ENCODE data around the gene SPRY4. TPM values are rescaled to one million over a fixed set of nuclear protein-coding genes. Genes with fewer than 3 reads are reported as not detected.
"Not testable (repeated sequence)": the region's sequence is repeated elsewhere in the genome, so short reads cannot be mapped to it uniquely, and the experiment has no call there.

Gene SPRY4
- total RNA-seq: 1 to 10 TPM in 1 of 2 donors, under 1 TPM in 1; 0.71 to 1.1 TPM

DNA sequence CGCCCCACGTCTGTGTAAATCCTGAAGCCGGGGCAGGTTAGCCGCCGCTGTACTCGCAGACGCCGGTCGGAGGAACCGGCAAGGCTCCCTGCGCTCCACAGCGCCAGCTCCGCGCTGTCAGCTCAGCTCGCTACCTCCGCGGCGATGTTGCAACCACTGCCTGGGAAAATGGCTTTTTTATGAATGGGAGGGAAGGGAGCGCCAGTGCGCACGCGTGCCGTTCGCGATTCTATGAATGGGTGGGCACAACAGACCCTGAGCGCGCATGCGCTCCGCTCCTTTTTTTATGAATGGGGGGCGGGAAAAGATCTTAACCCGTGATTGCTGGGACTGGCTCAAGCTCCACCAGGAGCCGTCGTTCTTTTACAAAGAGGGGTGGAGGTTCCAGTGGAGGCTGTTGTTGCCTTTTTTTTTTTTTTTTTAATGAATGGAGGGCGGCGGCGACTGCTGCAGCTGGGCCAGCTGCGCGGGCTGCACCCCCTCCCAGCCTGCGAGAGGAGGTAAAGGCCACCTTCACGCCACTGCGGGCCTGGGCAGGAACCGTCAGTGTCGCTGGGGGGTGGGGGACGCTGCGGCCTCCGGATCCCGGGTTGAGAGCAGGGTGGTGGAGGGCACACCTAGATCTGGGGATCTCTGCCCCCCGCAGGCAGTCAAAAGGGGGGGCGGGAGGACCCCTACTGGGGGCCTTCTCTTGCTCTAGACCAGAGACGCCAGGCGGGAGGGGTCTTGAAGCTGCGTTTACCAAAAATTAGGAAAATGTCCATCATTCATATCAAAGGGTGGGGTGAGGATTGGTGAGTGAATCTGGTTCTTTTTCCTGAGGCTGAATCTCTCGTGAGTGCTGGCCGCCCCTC, at the start of gene SPRY4:
SPRY4 (minus strand) TSS at position 151 of the 854 bp plus-strand sequence. CDS start 9,913 bp downstream, outside the sequence.
- peak within 1 kb of the TSS; percentile 86 for H3K4me3 Mint-ChIP-seq
- H3K9me3 Mint-ChIP-seq: no peaks in the 10 kb centered on the region
- ATAC-seq (replicated peaks): peak; percentile 89
- H3K36me3 Mint-ChIP-seq (ENCODE audit: low read depth): no peaks in the 10 kb centered on the region
- H3K27ac Mint-ChIP-seq: peak within 1 kb of the TSS; percentile 70
- peaks cover 37% of the 10 kb centered on the region for H3K27me3 Mint-ChIP-seq
- H3K4me1 Mint-ChIP-seq: peaks cover 7% of the 10 kb centered on the region

DNA sequence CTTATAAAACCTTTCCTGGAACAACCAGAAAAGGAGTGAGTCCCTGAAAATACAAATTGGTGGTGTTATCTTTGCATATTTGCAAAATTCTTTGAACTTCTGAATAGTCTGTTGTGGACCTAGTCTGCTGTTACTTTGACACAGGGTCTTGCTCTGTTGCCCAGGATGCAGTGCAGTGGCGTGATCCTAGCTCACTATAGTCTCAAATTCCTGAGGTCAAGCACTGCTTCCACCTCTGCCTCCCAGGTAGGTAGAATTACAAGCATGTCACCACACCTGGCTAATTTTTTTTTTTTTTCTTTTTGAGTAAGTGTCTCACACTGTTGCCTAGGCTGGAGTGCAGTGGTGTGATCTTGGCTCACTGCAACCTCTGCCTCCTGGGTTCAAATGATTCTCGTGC, 43.7 kb upstream of the SPRY4 start:
- H3K4me1 Mint-ChIP-seq: peaks cover 6% of the 10 kb centered on the region
- ATAC-seq (replicated peaks): no peak
- H3K9me3 Mint-ChIP-seq: no peaks in the 10 kb centered on the region
- no peak overlapping the region for H3K4me3 Mint-ChIP-seq
- H3K36me3 Mint-ChIP-seq (ENCODE audit: low read depth): no peaks in the 10 kb centered on the region
- H3K27me3 Mint-ChIP-seq: no peaks in the 10 kb centered on the region
- H3K27ac Mint-ChIP-seq: no peak overlapping the region

DNA sequence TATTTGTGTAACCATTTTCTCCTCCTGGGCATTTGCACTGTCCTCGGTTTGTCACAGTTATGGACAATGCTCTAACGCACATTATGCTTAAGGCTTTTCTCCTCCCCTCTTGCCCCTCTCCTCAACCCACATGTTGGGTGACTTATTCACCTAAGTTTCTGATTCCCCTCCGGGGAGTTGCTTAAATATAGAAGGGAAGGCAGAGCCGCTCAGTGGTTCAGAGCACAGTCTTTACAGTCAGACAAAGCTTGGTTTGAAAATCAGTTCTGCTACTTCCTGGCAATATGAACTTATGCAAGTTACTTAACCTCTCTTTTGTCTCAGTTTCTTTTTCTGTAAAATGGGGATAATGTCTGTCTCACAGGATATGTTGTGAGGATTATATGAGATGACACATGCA, 41.2 kb upstream of the SPRY4 start:
- Mint-ChIP-seq H3K27me3 (no peaks in the 10 kb centered on the region), H3K4me3 (no peak overlapping the region), H3K4me1 (peaks cover 6% of the 10 kb centered on the region), H3K27ac (no peak overlapping the region), H3K36me3 (ENCODE audit: low read depth) (no peaks in the 10 kb centered on the region), H3K9me3 (no peaks in the 10 kb centered on the region)
- ATAC-seq (replicated peaks): peak; percentile 24

GRCh38 chr5:142364251-142365145, 39.7 kb upstream of the SPRY4 start:
- H3K27ac Mint-ChIP-seq: peak overlapping the region; percentile 37
- H3K27me3 Mint-ChIP-seq: no peaks in the 10 kb centered on the region
- no peaks in the 10 kb centered on the region for H3K36me3 Mint-ChIP-seq (ENCODE audit: low read depth)
- no peaks in the 10 kb centered on the region for H3K9me3 Mint-ChIP-seq
- peaks cover 17% of the 10 kb centered on the region for H3K4me1 Mint-ChIP-seq
- ATAC-seq (replicated peaks): no peak
- no peak overlapping the region for H3K4me3 Mint-ChIP-seq

DNA sequence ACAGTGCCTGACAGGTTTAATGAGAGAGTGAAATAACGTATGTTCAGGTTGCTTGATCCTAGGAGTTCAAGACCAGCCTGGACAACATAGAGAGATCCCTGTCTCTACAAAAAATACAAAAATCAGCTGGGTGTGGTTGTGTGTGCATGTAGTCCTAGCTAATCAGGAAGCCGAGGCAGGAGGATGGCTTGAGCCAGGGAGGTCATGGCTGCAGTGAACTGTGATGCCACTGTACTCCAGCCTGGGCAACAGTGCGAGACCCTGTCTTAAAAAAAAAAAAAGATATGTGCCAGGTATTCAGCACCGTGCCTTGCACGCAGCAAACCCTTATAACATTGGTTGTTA, 38.8 kb upstream of the SPRY4 start:
- Mint-ChIP-seq H3K4me1 (peaks cover 17% of the 10 kb centered on the region), H3K27ac (no peak overlapping the region), H3K27me3 (no peaks in the 10 kb centered on the region), H3K9me3 (no peaks in the 10 kb centered on the region), H3K4me3 (no peak overlapping the region), H3K36me3 (ENCODE audit: low read depth) (no peaks in the 10 kb centered on the region)
- ATAC-seq (replicated peaks): no peak

DNA sequence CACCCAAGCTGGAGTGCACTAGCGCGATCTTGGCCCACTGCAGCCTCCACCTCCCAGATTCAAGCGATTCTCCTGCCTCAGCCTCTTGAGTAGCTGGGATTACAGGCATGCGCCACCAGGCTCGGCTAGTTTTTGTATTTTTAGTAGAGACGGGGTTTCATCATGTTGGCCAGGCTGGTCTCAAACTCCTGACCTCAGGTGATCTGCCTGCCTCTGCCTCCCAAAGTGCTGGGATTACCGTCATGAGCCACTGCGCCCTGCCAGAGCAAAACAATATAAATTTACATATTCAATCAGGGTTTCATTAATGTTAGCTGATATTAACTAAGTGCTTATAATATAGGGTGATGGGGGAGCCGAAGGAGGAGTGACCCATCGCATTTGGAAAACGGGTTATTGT, 37.4 kb upstream of the SPRY4 start:
- not testable (repeated sequence) for H3K36me3 Mint-ChIP-seq (ENCODE audit: low read depth); H3K4me3 Mint-ChIP-seq; ATAC-seq (replicated peaks); H3K27ac Mint-ChIP-seq; H3K9me3 Mint-ChIP-seq; H3K27me3 Mint-ChIP-seq
- peaks cover 27% of the 10 kb centered on the region for H3K4me1 Mint-ChIP-seq

DNA sequence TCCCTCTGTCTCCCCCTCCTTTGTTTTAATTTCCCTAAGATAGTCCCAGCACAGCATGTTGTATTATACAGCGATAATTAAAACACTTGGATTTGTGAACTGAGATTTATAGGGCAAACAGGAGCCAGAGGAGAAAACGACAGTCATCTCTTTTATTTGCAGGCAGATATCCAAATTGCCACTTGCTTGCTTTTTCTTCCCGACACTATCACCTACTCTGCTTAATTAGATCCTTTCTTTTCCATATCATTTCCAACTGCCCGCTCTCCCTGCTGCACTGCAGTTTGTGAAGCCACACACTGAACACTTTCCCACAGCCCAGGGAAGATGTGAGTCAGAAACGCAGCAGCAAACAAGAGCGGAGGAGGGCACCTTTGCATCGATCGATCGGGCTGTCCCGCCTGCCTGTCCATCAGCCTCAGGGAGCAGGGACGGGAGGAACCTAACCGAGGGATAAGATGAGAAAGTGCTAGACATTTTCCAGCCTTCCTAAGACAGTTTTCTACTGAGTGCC, 35.8 kb upstream of the SPRY4 start:
- Mint-ChIP-seq H3K4me3 (peak overlapping the region; percentile 17), H3K9me3 (no peaks in the 10 kb centered on the region), H3K27ac (peak overlapping the region; percentile 39), H3K27me3 (no peaks in the 10 kb centered on the region), H3K36me3 (ENCODE audit: low read depth) (no peaks in the 10 kb centered on the region), H3K4me1 (peaks cover 21% of the 10 kb centered on the region)
- ATAC-seq (replicated peaks): no peak

- H3K27me3 Mint-ChIP-seq: no peaks in the 10 kb centered on the region
- H3K4me3 Mint-ChIP-seq: peak overlapping the region; percentile 17
- H3K36me3 Mint-ChIP-seq (ENCODE audit: low read depth): no peaks in the 10 kb centered on the region
- peaks cover 21% of the 10 kb centered on the region for H3K4me1 Mint-ChIP-seq
- ATAC-seq (replicated peaks): peak; percentile 12
- peak overlapping the region; percentile 39 for H3K27ac Mint-ChIP-seq
- no peaks in the 10 kb centered on the region for H3K9me3 Mint-ChIP-seq
Measured at GRCh38 chr5:142360051-142360498, 35.3 kb upstream of the SPRY4 start.

DNA sequence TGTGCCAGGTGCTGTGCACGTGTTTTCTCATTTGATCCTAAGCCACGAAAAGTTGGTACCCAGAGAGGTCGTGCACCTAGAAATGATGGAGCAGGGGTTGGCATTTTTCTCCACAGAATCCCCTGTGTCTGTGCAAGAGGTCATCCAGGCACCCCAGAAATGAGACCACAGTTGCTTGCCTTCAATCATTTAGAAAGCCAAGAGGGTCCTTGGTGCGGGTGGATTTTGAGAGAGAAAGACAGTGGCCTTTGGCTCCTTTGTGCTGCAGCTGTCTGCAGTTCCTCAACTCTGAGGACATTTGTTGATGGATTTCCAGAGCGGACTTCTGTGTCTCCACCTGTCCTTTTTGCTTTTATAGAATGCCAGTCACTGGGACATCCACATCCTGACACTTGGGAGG, 33.8 kb upstream of the SPRY4 start:
- H3K4me3 Mint-ChIP-seq: peak overlapping the region; percentile 78
- no peaks in the 10 kb centered on the region for H3K36me3 Mint-ChIP-seq (ENCODE audit: low read depth)
- no peaks in the 10 kb centered on the region for H3K9me3 Mint-ChIP-seq
- peaks cover 26% of the 10 kb centered on the region for H3K4me1 Mint-ChIP-seq
- no peaks in the 10 kb centered on the region for H3K27me3 Mint-ChIP-seq
- H3K27ac Mint-ChIP-seq: no peak overlapping the region
- no peak for ATAC-seq (replicated peaks)

- Mint-ChIP-seq H3K27ac (peak overlapping the region; percentile 91), H3K4me3 (peak overlapping the region; percentile 78), H3K36me3 (ENCODE audit: low read depth) (no peaks in the 10 kb centered on the region), H3K27me3 (no peaks in the 10 kb centered on the region), H3K9me3 (no peaks in the 10 kb centered on the region), H3K4me1 (peaks cover 29% of the 10 kb centered on the region)
- ATAC-seq (replicated peaks): no peak
Measured at GRCh38 chr5:142358121-142358520, 33.3 kb upstream of the SPRY4 start.

GRCh38 chr5:142357469-142358090, 32.8 kb upstream of the SPRY4 start:
- peak; percentile 1 for ATAC-seq (replicated peaks)
- Mint-ChIP-seq H3K4me3 (peak overlapping the region; percentile 78), H3K36me3 (ENCODE audit: low read depth) (no peaks in the 10 kb centered on the region), H3K4me1 (peaks cover 31% of the 10 kb centered on the region), H3K27me3 (no peaks in the 10 kb centered on the region), H3K9me3 (no peaks in the 10 kb centered on the region), H3K27ac (peak overlapping the region; percentile 91)

- Mint-ChIP-seq H3K9me3 (no peaks in the 10 kb centered on the region), H3K4me1 (peaks cover 31% of the 10 kb centered on the region)
Measured at GRCh38 chr5:142356716-142357468, 32.1 kb upstream of the SPRY4 start.

DNA sequence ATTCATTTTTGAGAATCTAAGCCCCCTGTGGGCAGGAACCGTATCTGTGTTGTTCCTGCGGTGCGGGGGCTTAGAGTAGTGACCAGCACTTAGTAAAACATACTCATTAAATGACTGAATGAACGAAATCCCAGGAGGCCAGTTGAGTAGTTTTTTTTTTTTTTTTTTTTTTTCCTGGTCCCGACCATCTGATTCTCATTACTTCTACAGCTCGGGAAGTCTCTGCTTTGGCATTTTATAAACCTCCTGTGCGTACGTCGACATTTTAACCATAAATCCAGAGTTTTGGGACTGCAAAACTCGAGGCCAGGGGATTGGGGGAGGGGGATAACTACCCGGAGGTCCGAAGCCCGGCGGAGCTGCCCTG, 31.5 kb upstream of the SPRY4 start:
- H3K4me1 Mint-ChIP-seq: peaks cover 31% of the 10 kb centered on the region
- H3K27ac Mint-ChIP-seq: peak overlapping the region; percentile 91
- H3K36me3 Mint-ChIP-seq (ENCODE audit: low read depth): no peaks in the 10 kb centered on the region
- H3K4me3 Mint-ChIP-seq: peak overlapping the region; percentile 78
- no peaks in the 10 kb centered on the region for H3K27me3 Mint-ChIP-seq
- no peak for ATAC-seq (replicated peaks)
- no peaks in the 10 kb centered on the region for H3K9me3 Mint-ChIP-seq

More at GRCh38 chr5:142356716-142357468, 32.1 kb upstream of the SPRY4 start:
- peak overlapping the region; percentile 78 for H3K4me3 Mint-ChIP-seq
- peak overlapping the region; percentile 91 for H3K27ac Mint-ChIP-seq
- H3K36me3 Mint-ChIP-seq (ENCODE audit: low read depth): no peaks in the 10 kb centered on the region
- peak; percentile 89 for ATAC-seq (replicated peaks)
- no peaks in the 10 kb centered on the region for H3K27me3 Mint-ChIP-seq

DNA sequence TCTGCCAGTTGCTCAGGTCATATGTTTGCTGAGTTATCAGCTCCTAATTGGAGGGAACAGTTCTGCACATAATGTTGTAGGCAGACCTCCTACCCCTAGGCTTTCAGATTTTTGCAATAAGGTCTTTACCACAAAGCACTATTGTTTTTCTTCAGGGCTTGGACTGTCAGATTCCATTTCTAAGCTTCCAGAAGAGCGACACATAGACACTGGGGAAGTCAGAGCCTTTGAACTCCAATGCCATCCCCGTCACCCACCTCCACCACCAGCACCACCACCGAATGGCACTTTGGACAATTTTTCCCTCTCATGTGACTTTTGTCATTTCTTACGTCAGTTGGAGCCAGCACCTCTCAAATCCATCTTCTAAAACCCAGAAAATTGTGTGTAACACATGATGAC, 28.3 kb upstream of the SPRY4 start:
- H3K4me3 Mint-ChIP-seq: no peak overlapping the region
- ATAC-seq (replicated peaks): no peak
- no peak overlapping the region for H3K27ac Mint-ChIP-seq
- H3K36me3 Mint-ChIP-seq (ENCODE audit: low read depth): no peaks in the 10 kb centered on the region
- peaks cover 14% of the 10 kb centered on the region for H3K4me1 Mint-ChIP-seq
- H3K27me3 Mint-ChIP-seq: no peaks in the 10 kb centered on the region
- no peaks in the 10 kb centered on the region for H3K9me3 Mint-ChIP-seq
